Spleen (tissue), 11 donors: ENCODE measurements around the gene ABCA2. TPM values are rescaled to one million over a fixed set of nuclear protein-coding genes. Genes with fewer than 3 reads are reported as not detected.

Experiments used
- DNase-seq: peaks from one replicate; pipeline ENCODE4 v3.0.0-alpha.2; 2020
- H3K27ac ChIP-seq, 8 donors: fragments of 200-600 bp; sonication (generic) in 7 of 8; 1 replicate in 4 of 8; 2 replicates in 4 of 8; pipeline versions ENCODE4 v1.5.0 to v1.8.0; 2016 to 2021; ENCODE audit warnings: inconsistent platforms in 4 of 8, mild to moderate bottlenecking in 4 of 8, moderate library complexity in 1 of 8
- H3K27me3 ChIP-seq, 7 donors: fragments of 200-600 bp; sonication (generic) in 6 of 7; replicated peaks in 1 of 7; 1 replicate in 4 of 7; 2 replicates in 3 of 7; pipeline versions ENCODE4 v1.5.0 to v1.8.0; 2016 to 2021; ENCODE audit warnings: inconsistent platforms in 3 of 7, mild to moderate bottlenecking in 1 of 7
- H3K36me3 ChIP-seq, 6 donors: fragments of 200-600 bp; sonication (generic) in 5 of 6; 1 replicate in 4 of 6; 2 replicates in 2 of 6; pipeline versions ENCODE4 v1.5.0 to v1.8.0; 2016 to 2021; ENCODE audit warnings: inconsistent platforms in 2 of 6
- H3K4me1 ChIP-seq, 6 donors: fragments of 200-600 bp; sonication (generic) in 5 of 6; 1 replicate in 3 of 6; 2 replicates in 3 of 6; pipeline versions ENCODE4 v1.5.0 to v1.8.0; 2016 to 2021; ENCODE audit warnings: inconsistent platforms in 3 of 6
- H3K4me3 ChIP-seq, 8 donors: fragments of 200-600 bp; sonication (generic) in 7 of 8; 1 replicate in 4 of 8; 2 replicates in 4 of 8; pipeline versions ENCODE4 v1.5.0 to v1.8.0; 2016 to 2021; ENCODE audit warnings: inconsistent platforms in 4 of 8, mild to moderate bottlenecking in 4 of 8, moderate library complexity in 2 of 8
- H3K9me3 ChIP-seq, 8 donors: fragments of 200-600 bp; sonication (generic) in 7 of 8; 1 replicate in 4 of 8; 2 replicates in 4 of 8; pipeline versions ENCODE4 v1.5.0 to v1.8.0; 2016 to 2021; ENCODE audit warnings: inconsistent platforms in 4 of 8
- CTCF ChIP-seq, 11 experiments: fragments of 200-600 bp in 7 of 11; fragments of 450-650 bp in 4 of 11; sonication (generic) in 4 of 11; IDR thresholded peaks in 8 of 11; conservative IDR thresholded peaks in 3 of 11; 1 replicate in 7 of 11; 2 replicates in 4 of 11; pipeline versions ENCODE4 v1.4.0 to v1.8.0; 2016 to 2021; ENCODE audit warnings: antibody characterized with exemption in 11 of 11, inconsistent platforms in 4 of 11, mild to moderate bottlenecking in 1 of 11
- POLR2A ChIP-seq, 3 donors: fragments of 450-650 bp; IDR thresholded peaks; one replicate each; pipeline ENCODE4 v1.5.1; 2017; ENCODE audit warnings: antibody characterized with exemption in 3 of 3, mild to moderate bottlenecking in 1 of 3
- POLR2AphosphoS5 ChIP-seq, 3 donors: sonication (generic); formaldehyde crosslinking; IDR thresholded peaks; one replicate each; pipeline ENCODE4 v1.5.1; 2017; ENCODE audit warnings: antibody characterized with exemption in 3 of 3
- WGBS, 5 donors: extraction: QIAGEN DNeasy Blood & Tissue Kit in 3 of 5; methylation state at CpG; one replicate each; pipeline versions ENCODE4 v1.1.5 to v1.1.7; 2013 to 2018; 5-methylcytosine and 5-hydroxymethylcytosine counted together
- intact Hi-C: fragments of 100-400 bp; cut with DNase I; formaldehyde crosslinking; loops from one replicate; pipeline ENCODE4 v1.15.0; 2023; ENCODE audit warnings: low total_unique reads
- polyA plus RNA-seq, 3 donors: library from polyadenylated mRNA; stranded (reverse); fragments of 200-250 nt; gene quantifications; one replicate each; pipeline ENCODE4 v1.2.1, GENCODE V29; 2013
- total RNA-seq, 7 donors: library from RNA; depleted of rRNA in 3 of 7; stranded (reverse); fragments of >200 nt in 3 of 7; fragmentation: NEBNext Ultra II Directional in 4 of 7; extraction: Animal tissue kit (Norgen Biotek cat#: 25700) in 4 of 7; gene quantifications; one replicate each; pipeline versions ENCODE4 v1.1.0 to v1.2.1, GENCODE V29; 2016 to 2021
- donor health status: healthy with polysubstance abuse.
- donor health status: DM: no; HTN: no; CAD: no; lungs with moderate emphysema.
- donor health status: DM: no; HTN: no; CAD: no.
- donor health status: Bipolar disorder and iron deficiency.
- donor health status: healthy.
- donor health status: DM: no; HTN: no; CAD: no.
- donor health status: DM: yes; HTN: yes; CAD: no.

The ABCA2 gene
- total and polyA plus RNA-seq, 10 donors, result 11.9 to 97.5 (median 53.2) TPM

- DNase-seq, result no peak
- peak overlapping the region in 7 of 8 donors; percentile 26 to 83 (median 78) for H3K27ac ChIP-seq
- intact Hi-C loops, result no loop called here
- peaks cover 0 to 63% (median 24%) of the 10 kb centered on the region in 7 donors for H3K27me3 ChIP-seq
- H3K4me1 ChIP-seq, result peaks cover 21 to 72% (median 45%) of the 10 kb centered on the region in 6 donors
- 65 to 86% (median 79%) methylated on average over 15 to 23 of the region's 23 CpGs for WGBS, 5 donors
- no peaks in the 10 kb centered on the region for H3K9me3 ChIP-seq
- H3K4me3 ChIP-seq, result peak overlapping the region in 7 of 8 donors; percentile 3 to 58 (median 23)
- TF ChIP-seq CTCF (IDR thresholded peaks at IDR 0.05 in 8 of 11, conservative IDR thresholded peaks at IDR 0.05 in 3 of 11) (no peak), POLR2A (IDR thresholded peaks at IDR 0.05) (no peak), POLR2AphosphoS5 (IDR thresholded peaks at IDR 0.05) (peak in 1 of 3 donors; percentile 50)
- H3K36me3 ChIP-seq, result peaks cover 0 to 42% (median 10%) of the 10 kb centered on the region in 6 donors
These were observed 12.5 kb upstream of the ABCA2 start for GRCh38 chr9:137040568-137040967.

GRCh38 chr9:137039611-137040366 lies 11.8 kb upstream of the ABCA2 start:
- Histone ChIP-seq H3K27me3 (peaks cover 0 to 55% (median 16%) of the 10 kb centered on the region in 7 donors), H3K27ac (peak overlapping the region in 1 of 8 donors; percentile 81), H3K9me3 (no peaks in the 10 kb centered on the region), H3K36me3 (peaks cover 0 to 42% (median 10%) of the 10 kb centered on the region in 6 donors), H3K4me1 (peaks cover 24 to 72% (median 46%) of the 10 kb centered on the region in 6 donors), H3K4me3 (no peak overlapping the region)
- intact Hi-C loops, result loop anchor here (5.0 to 10.0 kb wide), 2 partner anchors 95 to 252 kb away; partner anchors contain the start of genes C8G and FBXW5
- 88 to 96% (median 91%) methylated on average over 22 to 32 of the region's 32 CpGs for WGBS, 5 donors
- peak; percentile 76 for DNase-seq
- TF ChIP-seq POLR2AphosphoS5 (IDR thresholded peaks at IDR 0.05) (no peak), POLR2A (IDR thresholded peaks at IDR 0.05) (no peak), CTCF (IDR thresholded peaks at IDR 0.05 in 8 of 11, conservative IDR thresholded peaks at IDR 0.05 in 3 of 11) (no peak)

- intact Hi-C loops, result loop anchor here (5.0 to 10.0 kb wide), 2 partner anchors 94 to 252 kb away; partner anchors contain the start of genes C8G and FBXW5
- peaks cover 20 to 72% (median 44%) of the 10 kb centered on the region in 6 donors for H3K4me1 ChIP-seq
These were observed 10.9 kb upstream of the ABCA2 start for GRCh38 chr9:137038916-137039315.

More at GRCh38 chr9:137038916-137039315, 10.9 kb upstream of the ABCA2 start:
- H3K4me3 ChIP-seq, result no peak overlapping the region
- 85 to 91% (median 89%) methylated on average over 3 to 9 of the region's 9 CpGs for WGBS, 5 donors
- DNase-seq, result no peak
- H3K9me3 ChIP-seq, result no peaks in the 10 kb centered on the region
- peaks cover 0 to 46% (median 10%) of the 10 kb centered on the region in 7 donors for H3K27me3 ChIP-seq
- H3K36me3 ChIP-seq, result peaks cover 0 to 42% (median 10%) of the 10 kb centered on the region in 6 donors
- TF ChIP-seq CTCF (IDR thresholded peaks at IDR 0.05 in 8 of 11, conservative IDR thresholded peaks at IDR 0.05 in 3 of 11) (no peak), POLR2AphosphoS5 (IDR thresholded peaks at IDR 0.05) (peak in 1 of 3 donors; percentile 46)
- H3K27ac ChIP-seq, result no peak overlapping the region
